ENCODE measurements around the gene RASGRP2. TPM values are rescaled to one million over a fixed set of nuclear protein-coding genes. Genes with fewer than 3 reads are reported as not detected.

The RASGRP2 gene
- total RNA-seq, 4 donors from 2014 or later: 0.64 to 7.6 (median 3.9) TPM

- DNase-seq (ENCODE audit: low spot score in 2 of 2): no peak
- peaks cover 9% of the 10 kb centered on the region for H3K36me3 ChIP-seq
- no peaks in the 10 kb centered on the region for H3K9me3 ChIP-seq
- 85% methylated on average over 12 of the region's 12 CpGs for WGBS
- H3K4me1 ChIP-seq: peaks cover 3% of the 10 kb centered on the region
- TF ChIP-seq POLR2AphosphoS5 (IDR thresholded peaks at IDR 0.05): no peak
- TF ChIP-seq CTCF (IDR thresholded peaks at IDR 0.05): no peak
- TF ChIP-seq EP300 (IDR thresholded peaks at IDR 0.05): no peak
- TF ChIP-seq POLR2A (IDR thresholded peaks at IDR 0.05): no peak
- H3K4me3 ChIP-seq: no peak overlapping the region
- H3K27me3 ChIP-seq: no peaks in the 10 kb centered on the region
- H3K27ac ChIP-seq: no peak overlapping the region
Observed at GRCh38 chr11:64784813-64785581, 41.1 kb upstream of the RASGRP2 start.

GRCh38 chr11:64778473-64779298 lies 34.7 kb upstream of the RASGRP2 start, which contains the start of gene SF1:
TSS of gene SF1 (minus strand) at chr11:64778542. CDS start at chr11:64778392, 150 bp downstream.
- no peak for TF ChIP-seq EP300 (IDR thresholded peaks at IDR 0.05)
- TF ChIP-seq CTCF (IDR thresholded peaks at IDR 0.05): peak in 1 of 2 donors; percentile 17
- peak; percentile 40 to 82 for TF ChIP-seq POLR2A (IDR thresholded peaks at IDR 0.05)
- TF ChIP-seq POLR2AphosphoS5 (IDR thresholded peaks at IDR 0.05): peak; percentile 58 to 86 (median 82)
- under 1% methylated on average over 25 of the region's 80 CpGs for WGBS
- DNase-seq (ENCODE audit: low spot score in 2 of 2): peak; percentile 99 to 100

GRCh38 chr11:64778223-64778472 lies 34.2 kb upstream of the RASGRP2 start:
- no CpG with 5 or more reads among the region's 28 CpGs for WGBS
- peak overlapping the region; percentile 76 for H3K4me3 ChIP-seq
- no peak for DNase-seq (ENCODE audit: low spot score in 2 of 2)
- TF ChIP-seq CTCF (IDR thresholded peaks at IDR 0.05) (no peak), POLR2AphosphoS5 (IDR thresholded peaks at IDR 0.05) (no peak), POLR2A (IDR thresholded peaks at IDR 0.05) (no peak), EP300 (IDR thresholded peaks at IDR 0.05) (no peak)
- peak overlapping the region; percentile 98 for H3K27ac ChIP-seq
- H3K27me3 ChIP-seq: no peaks in the 10 kb centered on the region
- H3K4me1 ChIP-seq: peaks cover 35% of the 10 kb centered on the region
- peaks cover 35% of the 10 kb centered on the region for H3K36me3 ChIP-seq
- H3K9me3 ChIP-seq: no peaks in the 10 kb centered on the region

More at GRCh38 chr11:64778473-64779298, 34.7 kb upstream of the RASGRP2 start, which contains the start of gene SF1:
- H3K36me3 ChIP-seq: peaks cover 29% of the 10 kb centered on the region
- peak within 1 kb of the TSS; percentile 98 for H3K27ac ChIP-seq
- H3K4me1 ChIP-seq: peaks cover 30% of the 10 kb centered on the region
- H3K4me3 ChIP-seq: peak within 1 kb of the TSS; percentile 76
- H3K27me3 ChIP-seq: no peaks in the 10 kb centered on the region
- no peaks in the 10 kb centered on the region for H3K9me3 ChIP-seq

- Histone ChIP-seq H3K36me3 (peaks cover 40% of the 10 kb centered on the region), H3K27me3 (no peaks in the 10 kb centered on the region), H3K4me3 (peak overlapping the region; percentile 76), H3K27ac (peak overlapping the region; percentile 98), H3K9me3 (no peaks in the 10 kb centered on the region), H3K4me1 (peaks cover 40% of the 10 kb centered on the region)
- DNase-seq (ENCODE audit: low spot score in 2 of 2): peak; percentile 89 to 90
- no peak for TF ChIP-seq POLR2AphosphoS5 (IDR thresholded peaks at IDR 0.05)
- no peak for TF ChIP-seq EP300 (IDR thresholded peaks at IDR 0.05)
- no peak for TF ChIP-seq POLR2A (IDR thresholded peaks at IDR 0.05)
- TF ChIP-seq CTCF (IDR thresholded peaks at IDR 0.05): no peak
- 0% methylated on average over 35 of the region's 98 CpGs for WGBS
Observed at GRCh38 chr11:64777449-64778222, 33.7 kb upstream of the RASGRP2 start.
